Body of pancreas (tissue), 4 donors: Measurements from ENCODE around the gene PLEK.

ENCODE experiments used
- CTCF ChIP-seq, 7 experiments: fragments of 450-650 bp in 4 of 7; fragments of 200-600 bp in 3 of 7; sonication (generic) in 3 of 7; IDR thresholded peaks; one replicate each; pipeline ENCODE4 v1.5.1; 2016 to 2019; ENCODE audit warnings: antibody characterized with exemption in 7 of 7
- POLR2A ChIP-seq, 3 donors: fragments of 450-650 bp; IDR thresholded peaks; one replicate each; pipeline ENCODE4 v1.6.1; 2016; ENCODE audit warnings: antibody characterized with exemption in 3 of 3, mild to moderate bottlenecking in 2 of 3

- TF ChIP-seq POLR2A (IDR thresholded peaks at IDR 0.05) (no peak), CTCF (IDR thresholded peaks at IDR 0.05) (no peak)
These were observed 31.0 kb downstream of the PLEK start for GRCh38 chr2:68396093-68396492.
